Liver (tissue), 9 donors: ENCODE measurements around the gene TEKTIP1. TPM values are rescaled to one million over a fixed set of nuclear protein-coding genes. Genes with fewer than 3 reads are reported as not detected.
"Not testable (repeated sequence)": the region's sequence is repeated elsewhere in the genome, so short reads cannot be mapped to it uniquely, and the experiment has no call there.

Experiments used
- DNase-seq: peaks from one replicate; pipeline ENCODE4 v3.0.0-alpha.2; 2017; ENCODE audit warnings: low spot score
- H3K27ac ChIP-seq, 2 donors: one replicate each; pipeline ENCODE4 v1.7.0; 2013; ENCODE audit warnings: inconsistent platforms in 2 of 2, low read length in 2 of 2, control low read depth in 1 of 2, low read depth in 1 of 2, mild to moderate bottlenecking in 1 of 2
- H3K27me3 ChIP-seq, 4 donors: one replicate each; pipeline versions ENCODE4 v1.6.1 to v1.7.0; 2013; ENCODE audit warnings: low read length in 3 of 4, inconsistent platforms in 1 of 4, mild to moderate bottlenecking in 1 of 4, moderate library complexity in 1 of 4; ENCODE audit not compliant: control insufficient read depth in 4 of 4, insufficient read depth in 4 of 4
- H3K36me3 ChIP-seq, 4 donors: one replicate each; pipeline versions ENCODE4 v1.6.1 to v1.7.0; 2013; ENCODE audit warnings: low read length in 3 of 4, mild to moderate bottlenecking in 3 of 4, low read depth in 1 of 4, moderate library complexity in 1 of 4; ENCODE audit not compliant: control insufficient read depth in 4 of 4, insufficient read depth in 3 of 4
- H3K4me1 ChIP-seq, 4 donors: one replicate each; pipeline versions ENCODE4 v1.6.1 to v1.7.0; 2013; ENCODE audit warnings: low read length in 3 of 4, mild to moderate bottlenecking in 3 of 4, moderate library complexity in 1 of 4; ENCODE audit not compliant: control insufficient read depth in 4 of 4, insufficient read depth in 4 of 4
- H3K4me3 ChIP-seq, 3 donors: one replicate each; pipeline versions ENCODE4 v1.6.1 to v1.7.0; 2013; ENCODE audit warnings: low read length in 3 of 3, control low read depth in 1 of 3, low read depth in 1 of 3, mild to moderate bottlenecking in 1 of 3
- H3K9ac ChIP-seq, 2 donors: one replicate each; pipeline ENCODE4 v1.7.0; 2013; ENCODE audit warnings: low read length in 2 of 2, mild to moderate bottlenecking in 2 of 2, moderate library complexity in 2 of 2, control low read depth in 1 of 2, low read depth in 1 of 2
- H3K9me3 ChIP-seq, 4 donors: one replicate each; pipeline versions ENCODE4 v1.6.1 to v1.7.0; 2013; ENCODE audit warnings: low read length in 3 of 4; ENCODE audit not compliant: control insufficient read depth in 4 of 4
- ATF3 ChIP-seq: IDR thresholded peaks from 2 replicates; pipeline ENCODE4 v1.6.1; 2016; ENCODE audit warnings: antibody characterized with exemption
- EGR1 ChIP-seq, 2 donors: IDR thresholded peaks; 2 replicates each; pipeline ENCODE4 v1.6.1; 2016 to 2018; ENCODE audit warnings: antibody characterized with exemption in 2 of 2, low read depth in 2 of 2
- FOXA2 ChIP-seq: IDR thresholded peaks from 2 replicates; pipeline ENCODE4 v1.6.1; 2016; ENCODE audit warnings: antibody characterized with exemption
- GABPA ChIP-seq, 2 donors: IDR thresholded peaks in 1 of 2; conservative IDR thresholded peaks in 1 of 2; 2 replicates each; pipeline ENCODE4 v1.6.1; 2016; ENCODE audit warnings: antibody characterized with exemption in 2 of 2, mild to moderate bottlenecking in 1 of 2, moderate library complexity in 1 of 2
- HNF4A ChIP-seq, 2 donors: conservative IDR thresholded peaks; 2 replicates each; pipeline ENCODE4 v1.6.1; 2016; ENCODE audit warnings: antibody characterized with exemption in 2 of 2, mild to moderate bottlenecking in 2 of 2
- JUND ChIP-seq, 2 donors: IDR thresholded peaks; 2 replicates each; pipeline ENCODE4 v1.6.1; 2016; ENCODE audit warnings: antibody characterized with exemption in 2 of 2
- MAX ChIP-seq: IDR thresholded peaks from 2 replicates; pipeline ENCODE4 v1.6.1; 2016; ENCODE audit warnings: antibody characterized with exemption
- NR2F2 ChIP-seq: IDR thresholded peaks from 2 replicates; pipeline ENCODE4 v1.6.1; 2016; ENCODE audit warnings: antibody characterized with exemption
- RAD21 ChIP-seq, 2 donors: IDR thresholded peaks; 2 replicates each; pipeline ENCODE4 v1.6.1; 2016; ENCODE audit warnings: antibody characterized with exemption in 2 of 2, mild to moderate bottlenecking in 2 of 2
- RXRA ChIP-seq, 2 donors: IDR thresholded peaks; 2 replicates each; pipeline ENCODE4 v1.6.1; 2017 to 2018; ENCODE audit warnings: antibody characterized with exemption in 2 of 2, mild to moderate bottlenecking in 1 of 2
- SP1 ChIP-seq: IDR thresholded peaks from 2 replicates; pipeline ENCODE4 v1.6.1; 2018; ENCODE audit warnings: antibody characterized with exemption, mild to moderate bottlenecking
- TAF1 ChIP-seq: conservative IDR thresholded peaks from 2 replicates; pipeline ENCODE4 v1.6.1; 2016; ENCODE audit warnings: antibody characterized with exemption, mild to moderate bottlenecking
- YY1 ChIP-seq: IDR thresholded peaks from 2 replicates; pipeline ENCODE4 v1.6.1; 2016; ENCODE audit warnings: antibody characterized with exemption, mild to moderate bottlenecking
- WGBS: extraction: QIAGEN DNeasy Blood & Tissue Kit; methylation state at CpG from one replicate; pipeline ENCODE4 v1.1.7; 2013; 5-methylcytosine and 5-hydroxymethylcytosine counted together
- polyA plus RNA-seq, 2 donors: library from polyadenylated mRNA; stranded (reverse) in 1 of 2; unstranded in 1 of 2; fragments of 200-250 nt in 1 of 2; fragments of >200 nt in 1 of 2; fragmentation: Nextera tagmentation in 1 of 2; extraction: Ambion mirVana in 1 of 2; gene quantifications; one replicate each; pipeline versions ENCODE4 v1.2.1 to v1.2.3, GENCODE V29; 2013 to 2015
- total RNA-seq, 2 donors: library from RNA; depleted of rRNA; stranded (reverse); fragments of >200 nt; gene quantifications; one replicate each; pipeline ENCODE4 v1.2.3, GENCODE V29; 2014
- TF ChIP-seq, protein P1 (sequence below): IDR thresholded peaks from 2 replicates; pipeline ENCODE4 v1.6.1; 2016; ENCODE audit warnings: antibody characterized with exemption
- TF ChIP-seq, protein P2 (sequence below): IDR thresholded peaks from 2 replicates; pipeline ENCODE4 v1.6.1; 2016; ENCODE audit warnings: antibody characterized with exemption, mild to moderate bottlenecking
- donor health status: healthy.
- donor health status: healthy.
- donor health status: healthy.
- donor health status: healthy.
- donor health status: healthy.

The TEKTIP1 gene
- total and polyA plus RNA-seq, 4 donors: 0.17 TPM; not detected in 3

DNA sequence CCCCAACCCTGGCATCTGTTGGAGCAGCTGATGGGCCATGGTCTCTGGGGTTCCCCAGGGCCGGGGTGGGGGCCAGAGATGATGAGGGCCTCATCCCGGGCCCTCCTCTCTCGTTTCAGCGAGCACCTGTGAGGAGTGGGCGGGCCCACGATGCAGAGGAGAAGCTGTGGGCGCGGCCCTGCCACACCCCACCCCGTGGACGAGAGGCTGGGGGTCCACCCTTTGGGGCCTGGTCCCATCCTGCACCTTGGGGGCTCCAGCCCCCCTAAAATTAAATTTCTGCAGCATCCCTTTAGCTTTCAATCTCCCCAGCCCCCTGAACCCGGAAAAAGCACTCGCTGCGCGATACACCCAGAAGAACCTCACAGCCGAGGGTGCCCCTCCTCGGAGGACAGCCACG, 39.4 kb downstream of the TEKTIP1 start:
- Histone ChIP-seq H3K9me3 (no peaks in the 10 kb centered on the region), H3K4me1 (peaks cover 0 to 5% (median 2%) of the 10 kb centered on the region in 4 donors), H3K27me3 (no peaks in the 10 kb centered on the region), H3K9ac (no peak overlapping the region), H3K4me3 (no peak overlapping the region), H3K27ac (no peak overlapping the region), H3K36me3 (peaks cover 0 to 2% (median 0%) of the 10 kb centered on the region in 4 donors)
- DNase-seq: no peak
- TF ChIP-seq ATF3 (no peak), TAF1 (no peak), JUND (IDR thresholded peaks at IDR 0.05) (no peak), RXRA (IDR thresholded peaks at IDR 0.05) (no peak), GABPA (IDR thresholded peaks at IDR 0.05 in 1 of 2, conservative IDR thresholded peaks at IDR 0.05 in 1 of 2) (no peak), EGR1 (IDR thresholded peaks at IDR 0.05; ENCODE audit: low read depth in 2 of 2) (no peak), RAD21 (IDR thresholded peaks at IDR 0.05) (no peak), MAX (no peak), YY1 (no peak), HNF4A (conservative IDR thresholded peaks at IDR 0.05) (no peak), SP1 (no peak), FOXA2 (no peak)
- TF ChIP-seq, protein P1, sequence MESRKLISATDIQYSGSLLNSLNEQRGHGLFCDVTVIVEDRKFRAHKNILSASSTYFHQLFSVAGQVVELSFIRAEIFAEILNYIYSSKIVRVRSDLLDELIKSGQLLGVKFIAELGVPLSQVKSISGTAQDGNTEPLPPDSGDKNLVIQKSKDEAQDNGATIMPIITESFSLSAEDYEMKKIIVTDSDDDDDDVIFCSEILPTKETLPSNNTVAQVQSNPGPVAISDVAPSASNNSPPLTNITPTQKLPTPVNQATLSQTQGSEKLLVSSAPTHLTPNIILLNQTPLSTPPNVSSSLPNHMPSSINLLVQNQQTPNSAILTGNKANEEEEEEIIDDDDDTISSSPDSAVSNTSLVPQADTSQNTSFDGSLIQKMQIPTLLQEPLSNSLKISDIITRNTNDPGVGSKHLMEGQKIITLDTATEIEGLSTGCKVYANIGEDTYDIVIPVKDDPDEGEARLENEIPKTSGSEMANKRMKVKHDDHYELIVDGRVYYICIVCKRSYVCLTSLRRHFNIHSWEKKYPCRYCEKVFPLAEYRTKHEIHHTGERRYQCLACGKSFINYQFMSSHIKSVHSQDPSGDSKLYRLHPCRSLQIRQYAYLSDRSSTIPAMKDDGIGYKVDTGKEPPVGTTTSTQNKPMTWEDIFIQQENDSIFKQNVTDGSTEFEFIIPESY: no peak
- TF ChIP-seq, protein P2, sequence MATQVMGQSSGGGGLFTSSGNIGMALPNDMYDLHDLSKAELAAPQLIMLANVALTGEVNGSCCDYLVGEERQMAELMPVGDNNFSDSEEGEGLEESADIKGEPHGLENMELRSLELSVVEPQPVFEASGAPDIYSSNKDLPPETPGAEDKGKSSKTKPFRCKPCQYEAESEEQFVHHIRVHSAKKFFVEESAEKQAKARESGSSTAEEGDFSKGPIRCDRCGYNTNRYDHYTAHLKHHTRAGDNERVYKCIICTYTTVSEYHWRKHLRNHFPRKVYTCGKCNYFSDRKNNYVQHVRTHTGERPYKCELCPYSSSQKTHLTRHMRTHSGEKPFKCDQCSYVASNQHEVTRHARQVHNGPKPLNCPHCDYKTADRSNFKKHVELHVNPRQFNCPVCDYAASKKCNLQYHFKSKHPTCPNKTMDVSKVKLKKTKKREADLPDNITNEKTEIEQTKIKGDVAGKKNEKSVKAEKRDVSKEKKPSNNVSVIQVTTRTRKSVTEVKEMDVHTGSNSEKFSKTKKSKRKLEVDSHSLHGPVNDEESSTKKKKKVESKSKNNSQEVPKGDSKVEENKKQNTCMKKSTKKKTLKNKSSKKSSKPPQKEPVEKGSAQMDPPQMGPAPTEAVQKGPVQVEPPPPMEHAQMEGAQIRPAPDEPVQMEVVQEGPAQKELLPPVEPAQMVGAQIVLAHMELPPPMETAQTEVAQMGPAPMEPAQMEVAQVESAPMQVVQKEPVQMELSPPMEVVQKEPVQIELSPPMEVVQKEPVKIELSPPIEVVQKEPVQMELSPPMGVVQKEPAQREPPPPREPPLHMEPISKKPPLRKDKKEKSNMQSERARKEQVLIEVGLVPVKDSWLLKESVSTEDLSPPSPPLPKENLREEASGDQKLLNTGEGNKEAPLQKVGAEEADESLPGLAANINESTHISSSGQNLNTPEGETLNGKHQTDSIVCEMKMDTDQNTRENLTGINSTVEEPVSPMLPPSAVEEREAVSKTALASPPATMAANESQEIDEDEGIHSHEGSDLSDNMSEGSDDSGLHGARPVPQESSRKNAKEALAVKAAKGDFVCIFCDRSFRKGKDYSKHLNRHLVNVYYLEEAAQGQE: no peak
- WGBS: 87% methylated on average over 17 of the region's 17 CpGs

DNA sequence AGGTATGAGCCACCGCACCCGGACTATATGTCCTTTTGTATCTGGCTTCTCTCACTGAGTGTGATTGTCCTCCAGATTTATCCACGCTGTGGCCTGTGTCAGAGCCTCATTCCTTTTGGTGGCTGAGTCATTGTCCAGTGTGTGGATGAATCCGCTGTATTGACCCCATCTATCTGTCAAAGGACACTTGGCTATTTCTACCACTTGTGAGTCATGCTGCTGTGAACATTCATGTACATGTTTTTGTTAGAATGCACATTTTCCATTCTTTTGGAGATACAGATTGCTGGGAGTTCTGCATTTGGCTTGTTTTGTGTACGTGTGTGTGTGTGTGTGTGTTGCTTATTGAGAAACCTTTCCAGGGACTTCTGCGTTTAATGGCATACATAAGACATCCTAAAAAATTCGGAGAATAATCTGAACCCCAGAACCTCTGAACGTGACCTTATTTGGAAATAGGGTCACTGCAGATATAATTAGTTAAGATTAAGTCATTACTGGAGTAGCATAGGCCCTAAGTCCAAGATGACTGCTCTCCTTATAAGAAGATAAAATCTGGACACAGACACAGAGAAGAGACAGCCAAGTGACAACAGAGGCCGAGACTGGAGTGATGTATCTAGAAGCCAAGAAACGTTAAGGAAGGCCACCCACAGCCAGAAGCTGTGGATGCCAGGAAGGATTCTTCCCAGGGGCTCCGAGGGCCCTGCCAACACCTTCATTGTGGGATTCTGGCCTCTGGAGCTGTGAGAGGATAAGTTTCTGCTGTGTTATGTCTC, 41.4 kb downstream of the TEKTIP1 start:
- Histone ChIP-seq H3K36me3 (peaks cover 0 to under 1% (median 0%) of the 10 kb centered on the region in 4 donors), H3K9me3 (no peaks in the 10 kb centered on the region), H3K27me3 (no peaks in the 10 kb centered on the region), H3K9ac (no peak overlapping the region), H3K4me3 (no peak overlapping the region), H3K27ac (peak overlapping the region; percentile 33 to 50), H3K4me1 (no peaks in the 10 kb centered on the region)
- no peak for DNase-seq
- peak; percentile 21 for TF ChIP-seq SP1
- TF ChIP-seq RAD21 (IDR thresholded peaks at IDR 0.05): no peak
- TF ChIP-seq FOXA2: no peak
- peak; percentile 61 for TF ChIP-seq NR2F2
- TF ChIP-seq JUND (IDR thresholded peaks at IDR 0.05): peak; percentile 86
- TF ChIP-seq RXRA (IDR thresholded peaks at IDR 0.05): peak; percentile 24 to 71
- WGBS: 69% methylated on average over 11 of the region's 11 CpGs

DNA sequence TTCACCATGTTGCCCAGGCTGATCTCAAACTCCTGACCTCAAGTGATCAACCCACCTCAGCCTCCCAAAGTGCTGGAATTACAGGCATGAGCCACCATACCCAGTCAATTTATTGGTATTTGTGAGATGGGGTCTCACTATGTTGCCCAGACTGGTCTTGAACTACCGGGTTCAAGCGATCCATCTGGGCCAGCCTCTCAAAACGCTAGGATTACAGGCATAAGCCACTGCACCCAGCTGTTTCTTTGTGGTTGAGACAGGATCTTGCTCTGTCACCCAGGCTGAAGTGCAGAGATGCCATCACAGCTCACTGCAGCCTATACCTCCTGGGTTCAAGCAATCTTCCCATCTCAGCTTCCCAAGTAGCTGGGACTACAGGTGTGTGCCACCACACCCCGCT, 42.8 kb downstream of the TEKTIP1 start:
- H3K4me1 ChIP-seq, H3K4me3 ChIP-seq, H3K36me3 ChIP-seq, DNase-seq, H3K27ac ChIP-seq, H3K9ac ChIP-seq, H3K9me3 ChIP-seq, H3K27me3 ChIP-seq: not testable (repeated sequence)
- 85% methylated on average over 4 of the region's 4 CpGs for WGBS

DNA sequence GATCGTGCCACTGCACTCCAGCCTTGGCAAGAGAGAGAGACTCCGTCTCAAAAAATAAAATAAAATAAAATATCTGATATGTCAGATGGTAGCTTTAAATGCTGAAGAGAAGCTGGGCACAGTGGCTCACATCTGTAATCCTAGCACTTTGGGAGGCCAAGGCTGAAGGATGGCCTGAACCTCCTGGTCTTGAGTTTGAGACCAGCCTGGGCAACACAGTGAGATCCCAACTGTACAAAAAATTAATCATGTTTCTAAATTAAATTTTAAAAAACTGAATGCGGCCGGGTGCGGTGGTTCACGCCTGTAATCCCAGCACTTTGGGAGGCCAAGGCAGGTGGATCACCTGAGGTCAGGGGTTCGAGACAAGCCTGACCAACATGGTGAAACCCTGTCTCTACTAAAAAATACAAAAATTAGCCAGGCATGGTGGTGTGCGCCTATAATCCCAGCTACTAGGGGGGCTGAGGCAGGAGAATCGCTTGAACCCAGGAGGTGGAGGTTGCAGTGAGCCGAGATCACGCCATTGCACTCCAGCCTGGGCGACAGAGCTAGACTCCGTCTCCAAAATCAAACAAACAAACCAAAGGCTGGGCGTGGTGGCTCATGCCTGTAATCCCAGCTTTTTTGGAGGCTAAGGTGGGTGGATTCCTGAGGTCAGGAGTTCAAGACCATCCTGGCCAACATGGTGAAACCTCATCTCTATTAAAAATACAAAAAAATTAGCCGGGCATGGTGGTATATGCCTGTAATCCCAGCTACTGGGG, 45.2 kb downstream of the TEKTIP1 start:
- not testable (repeated sequence) for H3K9me3 ChIP-seq, H3K27ac ChIP-seq, H3K27me3 ChIP-seq, H3K4me3 ChIP-seq, H3K36me3 ChIP-seq, H3K4me1 ChIP-seq, DNase-seq, H3K9ac ChIP-seq
- WGBS: 84% methylated on average over 15 of the region's 15 CpGs
